MCF 10A (cell line): ENCODE results near the gene HEPN1. TPM values are rescaled to one million over a fixed set of nuclear protein-coding genes. Genes with fewer than 3 reads are reported as not detected.

Experiments
- BruUV-seq: library from RNA; stranded (reverse); fragments of 400-500 nt; replicated peaks from 2 replicates; lab custom pipeline; 2021; lab: Mats Ljungman, UMichigan
- CTCF ChIA-PET: fragments of 300-600 bp; sonication (Branson Sonifier 250); formaldehyde crosslinking; extraction: SDS; loops from one replicate; lab custom pipeline; 2021; ENCODE audit warnings: antibody characterized with exemption, inconsistent platforms; lab: Yijun Ruan, JAX
- POLR2A ChIA-PET: fragments of 300-600, 350-650 bp; sonication (Branson Sonifier 250); formaldehyde crosslinking; extraction: SDS; loops from one replicate; lab custom pipeline; 2020; ENCODE audit warnings: antibody characterized with exemption, inconsistent platforms; lab: Yijun Ruan, JAX
- DNase-seq: peaks from one replicate; pipeline ENCODE4 v3.0.0-alpha.2; 2018; ENCODE audit not compliant: unreplicated experiment
- H3K27ac Mint-ChIP-seq: one replicate; pipeline ENCODE4 v1.8.0; 2022; ENCODE audit warnings: mild to moderate bottlenecking, low read depth, mixed read lengths; ENCODE audit not compliant: unreplicated experiment
- H3K27me3 Mint-ChIP-seq: one replicate; pipeline ENCODE4 v1.8.0; 2022; ENCODE audit warnings: mixed read lengths; ENCODE audit not compliant: insufficient read depth, unreplicated experiment
- H3K36me3 Mint-ChIP-seq: one replicate; pipeline ENCODE4 v1.8.0; 2022; ENCODE audit warnings: mild to moderate bottlenecking, moderate library complexity, mixed read lengths; ENCODE audit not compliant: insufficient read depth, unreplicated experiment
- H3K4me1 Mint-ChIP-seq: one replicate; pipeline ENCODE4 v1.8.0; 2022; ENCODE audit warnings: mixed read lengths; ENCODE audit not compliant: insufficient read depth, unreplicated experiment
- H3K4me3 Mint-ChIP-seq: one replicate; pipeline ENCODE4 v1.8.0; 2022; ENCODE audit warnings: mild to moderate bottlenecking, moderate library complexity, mixed read lengths; ENCODE audit not compliant: unreplicated experiment
- H3K9me3 Mint-ChIP-seq: one replicate; pipeline ENCODE4 v1.8.0; 2022; ENCODE audit warnings: mixed read lengths; ENCODE audit not compliant: unreplicated experiment
- CTCF ChIP-seq: fragments of 200-600 bp; IDR thresholded peaks from one replicate; pipeline ENCODE4 v1.8.0; 2022; ENCODE audit warnings: antibody characterized with exemption, mild to moderate bottlenecking; ENCODE audit not compliant: unreplicated experiment
- intact Hi-C: fragments of 100-400 bp; cut with micrococcal nuclease; formaldehyde crosslinking; loops from 2 replicates; pipeline ENCODE4 v1.14.1; 2022
- total RNA-seq: library from RNA; stranded (reverse); gene quantifications from 2 replicates; pipeline ENCODE4 v1.2.3, GENCODE V29; 2022

HEPN1 gene
- total RNA-seq, 1 experiment from 2014 or later: not detected

- no peak overlapping the region for H3K27ac Mint-ChIP-seq
- no peaks in the 10 kb centered on the region for H3K36me3 Mint-ChIP-seq
- no peaks in the 10 kb centered on the region for H3K27me3 Mint-ChIP-seq
- no peak for DNase-seq
- POLR2A ChIA-PET: interaction anchor here (0.5 to 1.6 kb wide), 4 partner anchors 9 to 613 kb away, joined by 3 to 5 read pairs (median 3); no protein-coding TSS in a partner anchor
- intact Hi-C loops: no loop called here
- CTCF ChIA-PET: interaction anchor here (1.2 to 2.2 kb wide), 3 partner anchors 9 to 53 kb away, joined by 3 to 12 read pairs (median 7); no protein-coding TSS in a partner anchor
- no peak overlapping the region for H3K4me3 Mint-ChIP-seq
- no peaks in the 10 kb centered on the region for H3K4me1 Mint-ChIP-seq
- no peaks in the 10 kb centered on the region for H3K9me3 Mint-ChIP-seq
- BruUV-seq: no TSS peak
- no peak for TF ChIP-seq CTCF
These were observed 28.2 kb upstream of the HEPN1 start for GRCh38 chr11:124890683-124891372.

GRCh38 chr11:124891373-124891861 is 27.6 kb upstream of the HEPN1 start:
- ChIA-PET POLR2A (interaction anchor here (0.5 to 1.6 kb wide), 2 partner anchors 9 to 54 kb away, joined by 3 to 5 read pairs; no protein-coding TSS in a partner anchor), CTCF (interaction anchor here (0.7 to 2.2 kb wide), 4 partner anchors 9 to 28 kb away, joined by 3 to 12 read pairs (median 6); no protein-coding TSS in a partner anchor)
- H3K27me3 Mint-ChIP-seq: no peaks in the 10 kb centered on the region
- H3K4me1 Mint-ChIP-seq: peaks cover 4% of the 10 kb centered on the region
- no peak for TF ChIP-seq CTCF
- intact Hi-C loops: no loop called here
- BruUV-seq: no TSS peak
- no peaks in the 10 kb centered on the region for H3K36me3 Mint-ChIP-seq
- no peak overlapping the region for H3K4me3 Mint-ChIP-seq
- no peak for DNase-seq
- H3K9me3 Mint-ChIP-seq: no peaks in the 10 kb centered on the region
- no peak overlapping the region for H3K27ac Mint-ChIP-seq

- POLR2A ChIA-PET: interaction anchor here (1.1 to 1.6 kb wide), 2 partner anchors 8 to 15 kb away, joined by 5 to 6 read pairs; no protein-coding TSS in a partner anchor
- DNase-seq: no peak
- intact Hi-C loops: no loop called here
- no peaks in the 10 kb centered on the region for H3K27me3 Mint-ChIP-seq
- BruUV-seq: no TSS peak
- TF ChIP-seq CTCF: no peak
- H3K4me1 Mint-ChIP-seq: peaks cover 11% of the 10 kb centered on the region
- no peak overlapping the region for H3K4me3 Mint-ChIP-seq
- H3K27ac Mint-ChIP-seq: no peak overlapping the region
- H3K36me3 Mint-ChIP-seq: no peaks in the 10 kb centered on the region
- CTCF ChIA-PET: interaction anchor here (0.5 to 0.9 kb wide), 3 partner anchors 9 to 27 kb away, joined by 3 to 4 read pairs (median 4); no protein-coding TSS in a partner anchor
- H3K9me3 Mint-ChIP-seq: no peaks in the 10 kb centered on the region
These were observed 26.9 kb upstream of the HEPN1 start for GRCh38 chr11:124892146-124892545.

- no peaks in the 10 kb centered on the region for H3K27me3 Mint-ChIP-seq
- ChIA-PET POLR2A (interaction anchor here (1.1 kb wide), 1 partner anchor 16 kb away, joined by 6 read pairs; no protein-coding TSS in a partner anchor), CTCF (interaction anchor here (0.5 kb wide), 1 partner anchor 9 kb away, joined by 4 read pairs; no protein-coding TSS in a partner anchor)
- intact Hi-C loops: no loop called here
- BruUV-seq: no TSS peak
- H3K9me3 Mint-ChIP-seq: no peaks in the 10 kb centered on the region
- H3K36me3 Mint-ChIP-seq: no peaks in the 10 kb centered on the region
- no peak overlapping the region for H3K27ac Mint-ChIP-seq
- H3K4me3 Mint-ChIP-seq: no peak overlapping the region
- H3K4me1 Mint-ChIP-seq: peaks cover 19% of the 10 kb centered on the region
- no peak for DNase-seq
- TF ChIP-seq CTCF: no peak
These were observed 26.1 kb upstream of the HEPN1 start for GRCh38 chr11:124892750-124893454.
